ENCODE results near the gene SPDYC. TPM values are rescaled to one million over a fixed set of nuclear protein-coding genes. Genes with fewer than 3 reads are reported as not detected.

SPDYC gene
- total and polyA plus RNA-seq, 2 donors from 2014 or later = 0.43 TPM; not detected in 1

- Histone ChIP-seq H3K4me3 (ENCODE audit: low read length in 3 of 3) (no peak overlapping the region), H3K36me3 (ENCODE audit: control insufficient read depth in 2 of 3, insufficient read depth in 3 of 3, low read length in 3 of 3) (peaks cover 0 to 43% (median 21%) of the 10 kb centered on the region in 3 donors), H3K4me1 (ENCODE audit: control insufficient read depth in 2 of 3, insufficient read depth in 2 of 3, low read depth in 1 of 3, low read length in 3 of 3) (peaks cover 0 to 3% (median 0%) of the 10 kb centered on the region in 3 donors), H3K27ac (ENCODE audit: low read depth in 2 of 2, low read length in 2 of 2) (no peak overlapping the region), H3K27me3 (ENCODE audit: control insufficient read depth, insufficient read depth, low read length) (no peaks in the 10 kb centered on the region), H3K9ac (ENCODE audit: low read length in 3 of 3) (no peak overlapping the region), H3K9me3 (ENCODE audit: control insufficient read depth in 2 of 3, insufficient read depth in 1 of 3, low read length in 3 of 3) (no peaks in the 10 kb centered on the region)
- DNase-seq (peak in 1 of 5 donors; percentile 27), FAIRE-seq (no peak)
- TF ChIP-seq CTCF (IDR thresholded peaks at IDR 0.05; ENCODE audit: borderline replicate concordance, extremely low read depth, insufficient read depth) = no peak
- intact Hi-C loops (cut with DNase I) = no loop called here
These were observed 40.7 kb downstream of the SPDYC start for GRCh38 chr11:65210748-65211147.

GRCh38 chr11:65211293-65212105 lies 41.5 kb downstream of the SPDYC start:
- H3K4me1 ChIP-seq (ENCODE audit: control insufficient read depth in 2 of 3, insufficient read depth in 2 of 3, low read depth in 1 of 3, low read length in 3 of 3) = peaks cover 0 to 3% (median 0%) of the 10 kb centered on the region in 3 donors
- H3K9ac ChIP-seq (ENCODE audit: low read length in 3 of 3) = no peak overlapping the region
- FAIRE-seq (no peak), DNase-seq (peak in 2 of 5 donors; percentile 37 to 77)
- TF ChIP-seq CTCF (IDR thresholded peaks at IDR 0.05; ENCODE audit: borderline replicate concordance, extremely low read depth, insufficient read depth) = no peak
- no peaks in the 10 kb centered on the region for H3K27me3 ChIP-seq (ENCODE audit: control insufficient read depth, insufficient read depth, low read length)
- H3K36me3 ChIP-seq (ENCODE audit: control insufficient read depth in 2 of 3, insufficient read depth in 3 of 3, low read length in 3 of 3) = peaks cover 0 to 37% (median 16%) of the 10 kb centered on the region in 3 donors
- H3K9me3 ChIP-seq (ENCODE audit: control insufficient read depth in 2 of 3, insufficient read depth in 1 of 3, low read length in 3 of 3) = no peaks in the 10 kb centered on the region
- H3K27ac ChIP-seq (ENCODE audit: low read depth in 2 of 2, low read length in 2 of 2) = no peak overlapping the region
- intact Hi-C loops (cut with DNase I) = no loop called here
- H3K4me3 ChIP-seq (ENCODE audit: low read length in 3 of 3) = no peak overlapping the region

GRCh38 chr11:65212226-65212801 lies 42.3 kb downstream of the SPDYC start:
- Histone ChIP-seq H3K9ac (ENCODE audit: low read length in 3 of 3) (no peak overlapping the region), H3K36me3 (ENCODE audit: control insufficient read depth in 2 of 3, insufficient read depth in 3 of 3, low read length in 3 of 3) (peaks cover 0 to 33% (median 16%) of the 10 kb centered on the region in 3 donors), H3K9me3 (ENCODE audit: control insufficient read depth in 2 of 3, insufficient read depth in 1 of 3, low read length in 3 of 3) (no peaks in the 10 kb centered on the region), H3K27me3 (ENCODE audit: control insufficient read depth, insufficient read depth, low read length) (no peaks in the 10 kb centered on the region), H3K4me3 (ENCODE audit: low read length in 3 of 3) (no peak overlapping the region), H3K27ac (ENCODE audit: low read depth in 2 of 2, low read length in 2 of 2) (no peak overlapping the region), H3K4me1 (ENCODE audit: control insufficient read depth in 2 of 3, insufficient read depth in 2 of 3, low read depth in 1 of 3, low read length in 3 of 3) (peaks cover 0 to 3% (median 0%) of the 10 kb centered on the region in 3 donors)
- DNase-seq = peak in 1 of 5 donors; percentile 39
- no peak for FAIRE-seq
- intact Hi-C loops (cut with DNase I) = no loop called here
- TF ChIP-seq CTCF (IDR thresholded peaks at IDR 0.05; ENCODE audit: borderline replicate concordance, extremely low read depth, insufficient read depth) = no peak

Data from kidney (tissue), 14 donors.